Neural progenitor cell (in vitro differentiated cells): ENCODE data around the gene FHOD1. TPM values are rescaled to one million over a fixed set of nuclear protein-coding genes. Genes with fewer than 3 reads are reported as not detected.

Source experiments
- DNase-seq: peaks from one replicate; pipeline ENCODE4 v3.0.0-alpha.2; 2016; ENCODE audit warnings: low spot score
- H2AFZ ChIP-seq: fragments of 200-600 bp; sonication (generic); replicated peaks from 2 replicates; pipeline ENCODE4 v1.6.1; 2016; ENCODE audit warnings: antibody characterized with exemption
- H3F3A ChIP-seq: fragments of 200-600 bp; sonication (generic); 2 replicates; pipeline ENCODE4 v1.6.1; 2016; ENCODE audit warnings: antibody characterized with exemption, low read depth
- H3K27ac ChIP-seq: fragments of 200-600 bp; sonication (generic); 2 replicates; pipeline ENCODE4 v1.5.1; 2016; ENCODE audit warnings: mild to moderate bottlenecking
- H3K27me3 ChIP-seq: fragments of 200-600 bp; sonication (generic); 2 replicates; pipeline ENCODE4 v1.6.1; 2016; ENCODE audit warnings: mild to moderate bottlenecking, moderate library complexity
- H3K36me3 ChIP-seq: fragments of 200-600 bp; sonication (generic); 2 replicates; pipeline ENCODE4 v1.5.1; 2016
- H3K4me1 ChIP-seq: fragments of 200-600 bp; sonication (generic); 2 replicates; pipeline ENCODE4 v1.6.1; 2016; ENCODE audit warnings: mixed run types
- H3K4me2 ChIP-seq: fragments of 200-600 bp; sonication (generic); 2 replicates; pipeline ENCODE4 v1.6.1; 2016
- H3K4me3 ChIP-seq: fragments of 200-600 bp; sonication (generic); 2 replicates; pipeline ENCODE4 v1.5.1; 2016
- H3K79me2 ChIP-seq: fragments of 200-600 bp; sonication (generic); 2 replicates; pipeline ENCODE4 v1.6.1; 2016; ENCODE audit warnings: low read depth
- H3K9ac ChIP-seq: fragments of 200-600 bp; sonication (generic); 2 replicates; pipeline ENCODE4 v1.6.1; 2016
- H3K9me3 ChIP-seq: fragments of 200-600 bp; sonication (generic); 2 replicates; pipeline ENCODE4 v1.5.1; 2016; ENCODE audit warnings: low read depth
- H4K20me1 ChIP-seq: fragments of 200-600 bp; sonication (generic); 2 replicates; pipeline ENCODE4 v1.6.1; 2016; ENCODE audit warnings: low read depth
- H3K27ac Mint-ChIP-seq: 3 replicates; pipeline ENCODE4 v1.8.0; 2021; ENCODE audit warnings: mixed read lengths
- H3K27me3 Mint-ChIP-seq: 2 replicates; pipeline ENCODE4 v1.8.0; 2022; ENCODE audit warnings: low read depth, mild to moderate bottlenecking, inconsistent platforms, moderate library complexity, mixed read lengths; ENCODE audit not compliant: insufficient read depth
- H3K36me3 Mint-ChIP-seq: 3 replicates; pipeline ENCODE4 v1.8.0; 2021; ENCODE audit warnings: mixed read lengths
- H3K4me1 Mint-ChIP-seq: 3 replicates; pipeline ENCODE4 v1.8.0; 2021; ENCODE audit warnings: mixed read lengths
- H3K4me3 Mint-ChIP-seq: 3 replicates; pipeline ENCODE4 v1.8.0; 2021; ENCODE audit warnings: mild to moderate bottlenecking, moderate library complexity, mixed read lengths
- H3K9me3 Mint-ChIP-seq: 3 replicates; pipeline ENCODE4 v1.8.0; 2020; ENCODE audit warnings: mixed read lengths
- EZH2 ChIP-seq: fragments of 200-600 bp; sonication (generic); IDR thresholded peaks from 2 replicates; pipeline ENCODE4 v1.6.1; 2017; ENCODE audit warnings: antibody characterized with exemption, mild to moderate bottlenecking, moderate library complexity
- EZH2phosphoT487 ChIP-seq: fragments of 200-600 bp; sonication (generic); IDR thresholded peaks from 2 replicates; pipeline ENCODE4 v1.6.1; 2017; ENCODE audit warnings: antibody characterized with exemption
- total RNA-seq: library from RNA; depleted of rRNA; stranded (reverse); fragments of >200 nt; gene quantifications from 2 replicates; pipeline ENCODE4 v1.2.3, GENCODE V29; 2015; ENCODE audit warnings: low replicate concordance
- TF ChIP-seq, protein P1 (sequence below): fragments of 200-600 bp; sonication (generic); IDR thresholded peaks from 2 replicates; pipeline ENCODE4 v1.5.1; 2017; ENCODE audit warnings: antibody characterized with exemption, mild to moderate bottlenecking

FHOD1 gene
- total RNA-seq, 1 donor from 2014 or later: 5.5 TPM

DNA sequence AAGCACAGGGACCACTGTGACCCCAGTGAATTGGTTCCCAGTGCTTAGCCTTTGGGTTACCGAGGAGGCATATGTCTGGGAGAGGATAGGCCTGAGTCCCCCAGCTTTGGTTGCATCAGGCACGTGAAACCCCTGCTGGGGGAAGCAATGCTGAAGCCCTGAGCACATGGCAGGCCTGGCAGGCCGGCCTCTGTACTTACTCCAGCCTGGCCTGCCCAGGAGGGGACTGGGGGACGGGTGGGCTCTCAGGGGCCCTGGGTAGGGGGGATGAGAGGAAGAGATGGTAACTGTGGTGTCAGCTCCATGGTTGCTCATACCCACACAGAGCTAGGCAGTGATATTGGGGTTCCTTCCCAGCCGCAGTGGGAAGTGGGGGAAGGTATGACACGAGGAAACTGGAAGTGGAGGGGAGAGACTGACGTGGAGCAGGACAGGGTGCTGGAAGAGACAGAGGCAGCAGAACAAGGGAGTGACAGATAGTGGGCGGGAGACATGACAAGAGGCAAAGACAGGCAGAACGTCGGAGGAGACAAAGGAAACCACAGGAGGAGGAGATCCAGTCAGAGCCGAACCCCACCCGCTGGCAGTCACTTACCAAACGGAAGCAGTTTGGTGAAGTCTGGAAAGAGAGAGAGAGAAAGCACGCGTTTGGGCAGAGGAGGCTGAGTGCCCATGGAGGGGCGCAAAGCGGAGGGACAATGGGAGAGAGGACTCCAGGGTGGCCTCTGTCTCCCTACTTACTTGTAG is 11.3 kb downstream of the FHOD1 start:
- Mint-ChIP-seq H3K27me3 (peaks cover 2% of the 10 kb centered on the region), H3K27ac (no peak overlapping the region), H3K36me3 (no peaks in the 10 kb centered on the region), H3K4me1 (peaks cover 5% of the 10 kb centered on the region), H3K4me3 (peak overlapping the region; percentile 5), H3K9me3 (no peaks in the 10 kb centered on the region)
- H3K4me2 ChIP-seq: no peak overlapping the region
- no peak overlapping the region for H3K4me3 ChIP-seq
- H3F3A ChIP-seq: no peaks in the 10 kb centered on the region
- no peaks in the 10 kb centered on the region for H3K9me3 ChIP-seq
- H3K27me3 ChIP-seq: no peaks in the 10 kb centered on the region
- TF ChIP-seq EZH2: no peak
- TF ChIP-seq, protein P1, sequence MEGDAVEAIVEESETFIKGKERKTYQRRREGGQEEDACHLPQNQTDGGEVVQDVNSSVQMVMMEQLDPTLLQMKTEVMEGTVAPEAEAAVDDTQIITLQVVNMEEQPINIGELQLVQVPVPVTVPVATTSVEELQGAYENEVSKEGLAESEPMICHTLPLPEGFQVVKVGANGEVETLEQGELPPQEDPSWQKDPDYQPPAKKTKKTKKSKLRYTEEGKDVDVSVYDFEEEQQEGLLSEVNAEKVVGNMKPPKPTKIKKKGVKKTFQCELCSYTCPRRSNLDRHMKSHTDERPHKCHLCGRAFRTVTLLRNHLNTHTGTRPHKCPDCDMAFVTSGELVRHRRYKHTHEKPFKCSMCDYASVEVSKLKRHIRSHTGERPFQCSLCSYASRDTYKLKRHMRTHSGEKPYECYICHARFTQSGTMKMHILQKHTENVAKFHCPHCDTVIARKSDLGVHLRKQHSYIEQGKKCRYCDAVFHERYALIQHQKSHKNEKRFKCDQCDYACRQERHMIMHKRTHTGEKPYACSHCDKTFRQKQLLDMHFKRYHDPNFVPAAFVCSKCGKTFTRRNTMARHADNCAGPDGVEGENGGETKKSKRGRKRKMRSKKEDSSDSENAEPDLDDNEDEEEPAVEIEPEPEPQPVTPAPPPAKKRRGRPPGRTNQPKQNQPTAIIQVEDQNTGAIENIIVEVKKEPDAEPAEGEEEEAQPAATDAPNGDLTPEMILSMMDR: no peak
- no peak for TF ChIP-seq EZH2phosphoT487
- no peaks in the 10 kb centered on the region for H3K79me2 ChIP-seq
- H3K4me1 ChIP-seq: no peaks in the 10 kb centered on the region
- H3K36me3 ChIP-seq: no peaks in the 10 kb centered on the region
- H3K9ac ChIP-seq: no peak overlapping the region
- no peak for DNase-seq
- no peak overlapping the region for H2AFZ ChIP-seq
- H4K20me1 ChIP-seq: no peaks in the 10 kb centered on the region
- H3K27ac ChIP-seq: no peak overlapping the region

DNA sequence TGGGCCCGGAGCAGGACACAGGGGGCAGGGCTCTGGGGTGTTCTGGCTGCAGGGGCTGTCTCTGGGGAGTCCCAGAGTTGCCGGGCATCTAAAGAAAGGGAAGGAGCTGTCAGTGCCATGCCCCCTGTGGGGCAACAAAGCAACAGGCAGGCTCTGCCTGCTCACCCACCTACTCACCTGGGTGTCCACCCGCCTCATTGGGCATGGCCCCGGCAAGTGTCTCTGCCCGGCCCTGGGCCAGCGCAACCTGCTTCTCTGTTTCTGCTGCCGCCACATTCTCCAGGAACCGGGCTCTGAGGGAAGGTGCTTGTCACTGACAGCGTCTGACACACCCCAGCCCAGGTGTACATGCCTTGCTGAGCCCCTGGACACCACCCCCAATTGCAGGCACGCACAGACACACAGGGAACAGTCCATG is 13.1 kb downstream of the FHOD1 start:
- H3K4me1 ChIP-seq: no peaks in the 10 kb centered on the region
- H3K27me3 Mint-ChIP-seq: peaks cover 2% of the 10 kb centered on the region

DNA sequence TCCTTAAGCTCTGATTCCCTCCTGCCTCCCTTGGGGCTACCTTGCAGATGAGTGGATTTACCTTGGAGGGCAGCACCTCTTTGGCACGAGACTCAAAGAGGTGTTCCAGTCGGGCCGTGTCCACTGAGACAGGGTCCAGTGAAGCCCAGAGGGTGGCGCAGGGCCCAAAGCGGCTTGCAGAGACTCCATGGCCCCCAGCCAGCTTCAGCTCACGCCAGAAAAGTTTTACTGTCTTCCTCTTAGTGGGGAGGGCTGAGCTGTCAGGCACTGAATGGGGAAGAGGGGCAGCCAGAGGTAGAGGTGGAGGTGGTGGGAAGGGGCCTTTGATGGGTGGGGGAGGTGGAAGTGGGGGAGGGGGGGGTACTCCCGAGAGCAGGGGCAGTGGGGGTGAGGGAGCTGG is 13.7 kb downstream of the FHOD1 start:
- no peak for DNase-seq
- no peak overlapping the region for H3K9ac ChIP-seq
- no peak overlapping the region for H3K27ac ChIP-seq
- H3K27me3 Mint-ChIP-seq: peaks cover 2% of the 10 kb centered on the region
- no peaks in the 10 kb centered on the region for H4K20me1 ChIP-seq
- no peak overlapping the region for H3K4me2 ChIP-seq
- no peak overlapping the region for H3K4me3 ChIP-seq
- no peaks in the 10 kb centered on the region for H3K36me3 ChIP-seq
- no peaks in the 10 kb centered on the region for H3K9me3 ChIP-seq
- no peak overlapping the region for H3K27ac Mint-ChIP-seq
- no peaks in the 10 kb centered on the region for H3K4me1 ChIP-seq
- H3K4me3 Mint-ChIP-seq: no peak overlapping the region
- TF ChIP-seq, protein P1: no peak
- TF ChIP-seq EZH2 (no peak), EZH2phosphoT487 (no peak)
- H3K79me2 ChIP-seq: no peaks in the 10 kb centered on the region
- no peaks in the 10 kb centered on the region for H3F3A ChIP-seq
- peaks cover 4% of the 10 kb centered on the region for H3K4me1 Mint-ChIP-seq
- peaks cover 10% of the 10 kb centered on the region for H3K36me3 Mint-ChIP-seq
- no peaks in the 10 kb centered on the region for H3K9me3 Mint-ChIP-seq
- no peak overlapping the region for H2AFZ ChIP-seq
- H3K27me3 ChIP-seq: no peaks in the 10 kb centered on the region

More for the DNA sequence above, 13.1 kb downstream of the FHOD1 start:
- Mint-ChIP-seq H3K4me3 (no peak overlapping the region), H3K4me1 (peaks cover 5% of the 10 kb centered on the region), H3K27ac (no peak overlapping the region), H3K9me3 (no peaks in the 10 kb centered on the region), H3K36me3 (peaks cover 8% of the 10 kb centered on the region)
- no peak overlapping the region for H3K4me3 ChIP-seq
- DNase-seq: no peak
- H3K79me2 ChIP-seq: no peaks in the 10 kb centered on the region
- no peaks in the 10 kb centered on the region for H4K20me1 ChIP-seq
- H3K27ac ChIP-seq: no peak overlapping the region
- no peak overlapping the region for H2AFZ ChIP-seq
- TF ChIP-seq EZH2: no peak
- TF ChIP-seq EZH2phosphoT487: no peak
- TF ChIP-seq, protein P1: no peak
- H3K36me3 ChIP-seq: no peaks in the 10 kb centered on the region
- no peak overlapping the region for H3K9ac ChIP-seq
- H3K4me2 ChIP-seq: no peak overlapping the region
- H3K9me3 ChIP-seq: no peaks in the 10 kb centered on the region
- H3F3A ChIP-seq: no peaks in the 10 kb centered on the region
- no peaks in the 10 kb centered on the region for H3K27me3 ChIP-seq
